GM12872 (cell line): ENCODE results near the gene MLLT3.

Source experiments
- CTCF ChIP-seq: IDR thresholded peaks from 3 replicates; pipeline ENCODE4 v1.5.1; 2011; ENCODE audit warnings: low read depth, mild to moderate bottlenecking, low read length, moderate library complexity; ENCODE audit not compliant: insufficient read depth

MLLT3 gene

GRCh38 chr9:20402273-20402875 is 219.9 kb downstream of the MLLT3 start:
- no peak for TF ChIP-seq CTCF

GRCh38 chr9:20398536-20399338 is 223.6 kb downstream of the MLLT3 start:
- no peak for TF ChIP-seq CTCF

- TF ChIP-seq CTCF = no peak
Observed at GRCh38 chr9:20397348-20397747, 225.0 kb downstream of the MLLT3 start.

- no peak for TF ChIP-seq CTCF
Observed at GRCh38 chr9:20396509-20396908, 225.8 kb downstream of the MLLT3 start.

- no peak for TF ChIP-seq CTCF
Observed at GRCh38 chr9:20395651-20396050, 226.6 kb downstream of the MLLT3 start.

GRCh38 chr9:20394969-20395368 is 227.3 kb downstream of the MLLT3 start:
- TF ChIP-seq CTCF = no peak

GRCh38 chr9:20391208-20391607 is 231.1 kb downstream of the MLLT3 start:
- no peak for TF ChIP-seq CTCF
